HepG2 (cell line): ENCODE results near the gene PKM.

Source experiments
- CTCF ChIP-seq: sonication (generic); formaldehyde crosslinking; IDR thresholded peaks from 2 replicates; pipeline ENCODE4 v1.5.0; 2020; ENCODE audit warnings: mild to moderate bottlenecking, missing genetic modification reagents, moderate library complexity
- REPIN1 ChIP-seq: sonication (generic); formaldehyde crosslinking; IDR thresholded peaks from 2 replicates; pipeline ENCODE4 v1.8.0; 2022; ENCODE audit warnings: missing genetic modification reagents, low read depth, mild to moderate bottlenecking, borderline replicate concordance
- SP2 ChIP-seq: sonication (generic); formaldehyde crosslinking; IDR thresholded peaks from 2 replicates; pipeline ENCODE4 v1.5.1; 2020; ENCODE audit warnings: mild to moderate bottlenecking, missing genetic modification reagents
- TGIF2 ChIP-seq: IDR thresholded peaks from 2 replicates; pipeline ENCODE4 v1.6.1; 2016; ENCODE audit warnings: control low read depth, missing compliant biosample characterization
- TRIM24 ChIP-seq: sonication (generic); formaldehyde crosslinking; IDR thresholded peaks from 2 replicates; pipeline ENCODE4 v1.8.0; 2022; ENCODE audit warnings: mild to moderate bottlenecking, missing genetic modification reagents
- TF ChIP-seq, protein P1 (sequence below): sonication (generic); formaldehyde crosslinking; IDR thresholded peaks from 2 replicates; pipeline ENCODE4 v1.4.0; 2020; ENCODE audit warnings: missing genetic modification reagents, borderline replicate concordance

- TF ChIP-seq CTCF (no peak), TRIM24 (CRISPR knock-in tag) (no peak), REPIN1 (CRISPR knock-in tag) (no peak), SP2 (CRISPR knock-in tag) (peak; percentile 40; the same call in 1 of the 2 replicates), TGIF2 (no peak)
- TF ChIP-seq, protein P1, sequence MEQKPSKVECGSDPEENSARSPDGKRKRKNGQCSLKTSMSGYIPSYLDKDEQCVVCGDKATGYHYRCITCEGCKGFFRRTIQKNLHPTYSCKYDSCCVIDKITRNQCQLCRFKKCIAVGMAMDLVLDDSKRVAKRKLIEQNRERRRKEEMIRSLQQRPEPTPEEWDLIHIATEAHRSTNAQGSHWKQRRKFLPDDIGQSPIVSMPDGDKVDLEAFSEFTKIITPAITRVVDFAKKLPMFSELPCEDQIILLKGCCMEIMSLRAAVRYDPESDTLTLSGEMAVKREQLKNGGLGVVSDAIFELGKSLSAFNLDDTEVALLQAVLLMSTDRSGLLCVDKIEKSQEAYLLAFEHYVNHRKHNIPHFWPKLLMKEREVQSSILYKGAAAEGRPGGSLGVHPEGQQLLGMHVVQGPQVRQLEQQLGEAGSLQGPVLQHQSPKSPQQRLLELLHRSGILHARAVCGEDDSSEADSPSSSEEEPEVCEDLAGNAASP (CRISPR knock-in tag) = no peak
These were observed 33.3 kb downstream of the PKM start, which contains the start of gene GRAMD2A for GRCh38 chr15:72197460-72198355.
